Liver (tissue), 9 donors: ENCODE data around the gene EBF3. TPM values are rescaled to one million over a fixed set of nuclear protein-coding genes. Genes with fewer than 3 reads are reported as not detected.

Source experiments
- DNase-seq: peaks from one replicate; pipeline ENCODE4 v3.0.0-alpha.2; 2017; ENCODE audit warnings: low spot score
- H3K27ac ChIP-seq, 2 donors: one replicate each; pipeline ENCODE4 v1.7.0; 2013; ENCODE audit warnings: inconsistent platforms in 2 of 2, low read length in 2 of 2, control low read depth in 1 of 2, low read depth in 1 of 2, mild to moderate bottlenecking in 1 of 2
- H3K27me3 ChIP-seq, 4 donors: one replicate each; pipeline versions ENCODE4 v1.6.1 to v1.7.0; 2013; ENCODE audit warnings: low read length in 3 of 4, inconsistent platforms in 1 of 4, mild to moderate bottlenecking in 1 of 4, moderate library complexity in 1 of 4; ENCODE audit not compliant: control insufficient read depth in 4 of 4, insufficient read depth in 4 of 4
- H3K36me3 ChIP-seq, 4 donors: one replicate each; pipeline versions ENCODE4 v1.6.1 to v1.7.0; 2013; ENCODE audit warnings: low read length in 3 of 4, mild to moderate bottlenecking in 3 of 4, low read depth in 1 of 4, moderate library complexity in 1 of 4; ENCODE audit not compliant: control insufficient read depth in 4 of 4, insufficient read depth in 3 of 4
- H3K4me1 ChIP-seq, 4 donors: one replicate each; pipeline versions ENCODE4 v1.6.1 to v1.7.0; 2013; ENCODE audit warnings: low read length in 3 of 4, mild to moderate bottlenecking in 3 of 4, moderate library complexity in 1 of 4; ENCODE audit not compliant: control insufficient read depth in 4 of 4, insufficient read depth in 4 of 4
- H3K4me3 ChIP-seq, 3 donors: one replicate each; pipeline versions ENCODE4 v1.6.1 to v1.7.0; 2013; ENCODE audit warnings: low read length in 3 of 3, control low read depth in 1 of 3, low read depth in 1 of 3, mild to moderate bottlenecking in 1 of 3
- H3K9ac ChIP-seq, 2 donors: one replicate each; pipeline ENCODE4 v1.7.0; 2013; ENCODE audit warnings: low read length in 2 of 2, mild to moderate bottlenecking in 2 of 2, moderate library complexity in 2 of 2, control low read depth in 1 of 2, low read depth in 1 of 2
- H3K9me3 ChIP-seq, 4 donors: one replicate each; pipeline versions ENCODE4 v1.6.1 to v1.7.0; 2013; ENCODE audit warnings: low read length in 3 of 4; ENCODE audit not compliant: control insufficient read depth in 4 of 4
- CTCF ChIP-seq: fragments of 150-350 bp; IDR thresholded peaks from 2 replicates; pipeline ENCODE4 v1.5.1; 2017; ENCODE audit warnings: improper control_type of control experiment, low read depth, low read length; ENCODE audit not compliant: missing input control
- FOXA1 ChIP-seq: IDR thresholded peaks from 2 replicates; pipeline ENCODE4 v1.6.1; 2016; ENCODE audit warnings: antibody characterized with exemption
- FOXA2 ChIP-seq: IDR thresholded peaks from 2 replicates; pipeline ENCODE4 v1.6.1; 2016; ENCODE audit warnings: antibody characterized with exemption
- HNF4G ChIP-seq: IDR thresholded peaks from 2 replicates; pipeline ENCODE4 v1.6.1; 2016; ENCODE audit warnings: antibody characterized with exemption
- RAD21 ChIP-seq, 2 donors: IDR thresholded peaks; 2 replicates each; pipeline ENCODE4 v1.6.1; 2016; ENCODE audit warnings: antibody characterized with exemption in 2 of 2, mild to moderate bottlenecking in 2 of 2
- RXRA ChIP-seq, 2 donors: IDR thresholded peaks; 2 replicates each; pipeline ENCODE4 v1.6.1; 2017 to 2018; ENCODE audit warnings: antibody characterized with exemption in 2 of 2, mild to moderate bottlenecking in 1 of 2
- SP1 ChIP-seq: IDR thresholded peaks from 2 replicates; pipeline ENCODE4 v1.6.1; 2018; ENCODE audit warnings: antibody characterized with exemption, mild to moderate bottlenecking
- YY1 ChIP-seq: IDR thresholded peaks from 2 replicates; pipeline ENCODE4 v1.6.1; 2016; ENCODE audit warnings: antibody characterized with exemption, mild to moderate bottlenecking
- ZBTB33 ChIP-seq: IDR thresholded peaks from 2 replicates; pipeline ENCODE4 v1.6.1; 2016; ENCODE audit warnings: antibody characterized with exemption
- whole genome bisulfite sequencing: extraction: QIAGEN DNeasy Blood & Tissue Kit; methylation state at CpG from one replicate; pipeline ENCODE4 v1.1.7; 2013; 5-methylcytosine and 5-hydroxymethylcytosine counted together
- polyA plus RNA-seq, 2 donors: library from polyadenylated mRNA; stranded (reverse) in 1 of 2; unstranded in 1 of 2; fragments of 200-250 nt in 1 of 2; fragments of >200 nt in 1 of 2; fragmentation: Nextera tagmentation in 1 of 2; extraction: Ambion mirVana in 1 of 2; gene quantifications; one replicate each; pipeline versions ENCODE4 v1.2.1 to v1.2.3, GENCODE V29; 2013 to 2015
- total RNA-seq, 2 donors: library from RNA; depleted of rRNA; stranded (reverse); fragments of >200 nt; gene quantifications; one replicate each; pipeline ENCODE4 v1.2.3, GENCODE V29; 2014
- TF ChIP-seq, protein P1 (sequence below): IDR thresholded peaks from 2 replicates; pipeline ENCODE4 v1.6.1; 2016; ENCODE audit warnings: antibody characterized with exemption
- TF ChIP-seq, protein P2 (sequence below): IDR thresholded peaks from 2 replicates; pipeline ENCODE4 v1.6.1; 2016; ENCODE audit warnings: antibody characterized with exemption
- TF ChIP-seq, protein P3 (sequence below): IDR thresholded peaks from 2 replicates; pipeline ENCODE4 v1.6.1; 2016; ENCODE audit warnings: antibody characterized with exemption, mild to moderate bottlenecking
- donor health status: healthy.
- donor health status: healthy.
- donor health status: healthy.
- donor health status: healthy.
- donor health status: healthy.

EBF3 gene
- total and polyA plus RNA-seq, 4 donors, result 0.02 to 0.08 TPM; not detected in 2

GRCh38 chr10:129941199-129942018, 22.7 kb downstream of the EBF3 start:
- Histone ChIP-seq H3K4me1 (no peaks in the 10 kb centered on the region), H3K9me3 (no peaks in the 10 kb centered on the region), H3K27me3 (peaks cover 0 to 4% (median 0%) of the 10 kb centered on the region in 4 donors), H3K36me3 (no peaks in the 10 kb centered on the region), H3K27ac (no peak overlapping the region), H3K9ac (no peak overlapping the region), H3K4me3 (no peak overlapping the region)
- 92% methylated on average over 16 of the region's 16 CpGs for WGBS
- DNase-seq, result no peak
- TF ChIP-seq RAD21 (IDR thresholded peaks at IDR 0.05) (no peak), SP1 (no peak), FOXA2 (no peak), YY1 (no peak), ZBTB33 (no peak)

- TF ChIP-seq CTCF (no peak), RAD21 (IDR thresholded peaks at IDR 0.05) (no peak), FOXA1 (no peak), YY1 (no peak), RXRA (IDR thresholded peaks at IDR 0.05) (no peak), SP1 (no peak), HNF4G (no peak), ZBTB33 (no peak)
- TF ChIP-seq, protein P1, sequence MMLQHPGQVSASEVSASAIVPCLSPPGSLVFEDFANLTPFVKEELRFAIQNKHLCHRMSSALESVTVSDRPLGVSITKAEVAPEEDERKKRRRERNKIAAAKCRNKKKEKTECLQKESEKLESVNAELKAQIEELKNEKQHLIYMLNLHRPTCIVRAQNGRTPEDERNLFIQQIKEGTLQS, result no peak
- TF ChIP-seq, protein P2, sequence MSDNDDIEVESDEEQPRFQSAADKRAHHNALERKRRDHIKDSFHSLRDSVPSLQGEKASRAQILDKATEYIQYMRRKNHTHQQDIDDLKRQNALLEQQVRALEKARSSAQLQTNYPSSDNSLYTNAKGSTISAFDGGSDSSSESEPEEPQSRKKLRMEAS, result no peak
- TF ChIP-seq, protein P3, sequence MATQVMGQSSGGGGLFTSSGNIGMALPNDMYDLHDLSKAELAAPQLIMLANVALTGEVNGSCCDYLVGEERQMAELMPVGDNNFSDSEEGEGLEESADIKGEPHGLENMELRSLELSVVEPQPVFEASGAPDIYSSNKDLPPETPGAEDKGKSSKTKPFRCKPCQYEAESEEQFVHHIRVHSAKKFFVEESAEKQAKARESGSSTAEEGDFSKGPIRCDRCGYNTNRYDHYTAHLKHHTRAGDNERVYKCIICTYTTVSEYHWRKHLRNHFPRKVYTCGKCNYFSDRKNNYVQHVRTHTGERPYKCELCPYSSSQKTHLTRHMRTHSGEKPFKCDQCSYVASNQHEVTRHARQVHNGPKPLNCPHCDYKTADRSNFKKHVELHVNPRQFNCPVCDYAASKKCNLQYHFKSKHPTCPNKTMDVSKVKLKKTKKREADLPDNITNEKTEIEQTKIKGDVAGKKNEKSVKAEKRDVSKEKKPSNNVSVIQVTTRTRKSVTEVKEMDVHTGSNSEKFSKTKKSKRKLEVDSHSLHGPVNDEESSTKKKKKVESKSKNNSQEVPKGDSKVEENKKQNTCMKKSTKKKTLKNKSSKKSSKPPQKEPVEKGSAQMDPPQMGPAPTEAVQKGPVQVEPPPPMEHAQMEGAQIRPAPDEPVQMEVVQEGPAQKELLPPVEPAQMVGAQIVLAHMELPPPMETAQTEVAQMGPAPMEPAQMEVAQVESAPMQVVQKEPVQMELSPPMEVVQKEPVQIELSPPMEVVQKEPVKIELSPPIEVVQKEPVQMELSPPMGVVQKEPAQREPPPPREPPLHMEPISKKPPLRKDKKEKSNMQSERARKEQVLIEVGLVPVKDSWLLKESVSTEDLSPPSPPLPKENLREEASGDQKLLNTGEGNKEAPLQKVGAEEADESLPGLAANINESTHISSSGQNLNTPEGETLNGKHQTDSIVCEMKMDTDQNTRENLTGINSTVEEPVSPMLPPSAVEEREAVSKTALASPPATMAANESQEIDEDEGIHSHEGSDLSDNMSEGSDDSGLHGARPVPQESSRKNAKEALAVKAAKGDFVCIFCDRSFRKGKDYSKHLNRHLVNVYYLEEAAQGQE, result no peak
- Histone ChIP-seq H3K9me3 (no peaks in the 10 kb centered on the region), H3K4me1 (no peaks in the 10 kb centered on the region), H3K36me3 (no peaks in the 10 kb centered on the region), H3K27me3 (peaks cover 0 to 4% (median 0%) of the 10 kb centered on the region in 4 donors), H3K4me3 (no peak overlapping the region), H3K27ac (no peak overlapping the region), H3K9ac (no peak overlapping the region)
- no peak for DNase-seq
- WGBS, result 91% methylated on average over 13 of the region's 13 CpGs
These were observed 23.4 kb downstream of the EBF3 start for GRCh38 chr10:129940617-129941198.
